BLaER1 (cell line): ENCODE measurements around the gene CNTNAP1.

Experiments
- H3K27ac ChIP-seq: shearing (Covaris generic); formaldehyde crosslinking; 2 replicates; pipeline ENCODE4 v1.8.1; 2022
- H3K27me3 ChIP-seq: shearing (Covaris generic); formaldehyde crosslinking; 2 replicates; pipeline ENCODE4 v1.8.1; 2022
- H3K36me3 ChIP-seq: shearing (Covaris generic); formaldehyde crosslinking; 2 replicates; pipeline ENCODE4 v1.8.1; 2022
- H3K4me1 ChIP-seq: shearing (Covaris generic); formaldehyde crosslinking; 2 replicates; pipeline ENCODE4 v1.8.1; 2022
- H3K4me2 ChIP-seq: shearing (Covaris generic); formaldehyde crosslinking; 2 replicates; pipeline ENCODE4 v1.8.1; 2022
- H3K4me3 ChIP-seq: shearing (Covaris generic); formaldehyde crosslinking; 2 replicates; pipeline ENCODE4 v1.8.1; 2022
- H3K9ac ChIP-seq: shearing (Covaris generic); formaldehyde crosslinking; 2 replicates; pipeline ENCODE4 v1.8.1; 2022
- H3K9me3 ChIP-seq: shearing (Covaris generic); formaldehyde crosslinking; 2 replicates; pipeline ENCODE4 v1.8.1; 2022
- H4K20me1 ChIP-seq: shearing (Covaris generic); formaldehyde crosslinking; 2 replicates; pipeline ENCODE4 v1.8.1; 2022
- Cebpa-rat ChIP-seq: shearing (Covaris generic); IDR thresholded peaks from 2 replicates; pipeline ENCODE4 v1.8.1; 2022

CNTNAP1 gene

DNA sequence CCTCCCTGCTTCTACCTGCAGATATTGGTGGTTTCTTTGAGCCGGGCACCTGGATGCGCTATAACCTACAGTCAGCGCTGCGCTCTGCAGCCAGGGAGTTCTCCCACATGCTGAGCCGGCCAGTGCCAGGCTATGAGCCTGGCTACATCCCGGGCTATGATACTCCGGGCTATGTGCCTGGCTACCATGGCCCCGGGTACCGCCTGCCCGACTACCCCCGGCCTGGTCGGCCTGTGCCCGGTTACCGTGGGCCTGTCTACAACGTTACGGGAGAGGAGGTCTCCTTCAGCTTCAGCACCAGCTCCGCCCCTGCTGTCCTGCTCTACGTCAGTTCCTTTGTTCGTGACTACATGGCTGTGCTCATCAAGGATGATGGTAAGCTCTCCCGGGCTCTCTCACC, 13.2 kb downstream of the CNTNAP1 start:
- Histone ChIP-seq H3K4me1 (no peaks in the 10 kb centered on the region), H3K4me3 (no peak overlapping the region), H3K9ac (no peak overlapping the region), H3K4me2 (no peak overlapping the region), H3K27ac (no peak overlapping the region), H3K27me3 (no peaks in the 10 kb centered on the region), H3K9me3 (no peaks in the 10 kb centered on the region), H3K36me3 (peaks cover 83% of the 10 kb centered on the region), H4K20me1 (no peaks in the 10 kb centered on the region)
- no peak for TF ChIP-seq Cebpa-rat

DNA sequence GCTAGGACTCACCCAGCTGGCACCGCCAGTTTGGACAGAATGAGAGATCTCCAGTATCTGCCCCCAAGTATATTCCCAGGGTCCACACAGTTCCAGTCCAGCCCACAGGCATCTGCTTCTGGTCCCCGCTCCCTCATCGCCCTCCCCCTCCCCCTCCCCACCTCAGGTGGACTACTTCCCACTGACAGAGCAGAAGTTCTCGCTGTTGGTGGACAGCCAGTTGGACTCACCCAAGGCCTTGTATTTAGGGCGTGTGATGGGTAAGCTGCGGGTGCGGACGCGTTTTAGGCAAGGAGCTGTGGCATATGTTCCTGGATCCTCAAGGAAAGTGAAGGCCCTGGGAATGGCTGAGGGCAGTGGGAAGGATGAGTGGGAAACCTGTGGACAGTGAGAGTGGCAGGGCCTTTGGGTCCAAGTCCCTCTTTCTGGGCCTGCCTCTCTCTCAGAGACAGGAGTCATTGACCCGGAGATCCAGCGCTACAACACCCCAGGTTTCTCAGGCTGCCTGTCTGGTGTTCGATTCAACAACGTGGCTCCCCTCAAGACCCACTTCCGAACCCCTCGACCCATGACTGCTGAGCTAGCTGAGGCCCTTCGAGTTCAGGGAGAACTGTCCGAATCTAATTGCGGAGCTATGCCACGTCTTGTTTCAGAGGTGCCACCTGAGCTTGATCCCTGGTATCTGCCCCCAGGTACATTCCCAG, 14.9 kb downstream of the CNTNAP1 start:
- Histone ChIP-seq H3K4me1 (no peaks in the 10 kb centered on the region), H4K20me1 (no peaks in the 10 kb centered on the region), H3K9ac (no peak overlapping the region), H3K27ac (no peak overlapping the region), H3K27me3 (no peaks in the 10 kb centered on the region), H3K4me2 (no peak overlapping the region), H3K36me3 (peaks cover 91% of the 10 kb centered on the region), H3K4me3 (no peak overlapping the region), H3K9me3 (no peaks in the 10 kb centered on the region)
- no peak for TF ChIP-seq Cebpa-rat

DNA sequence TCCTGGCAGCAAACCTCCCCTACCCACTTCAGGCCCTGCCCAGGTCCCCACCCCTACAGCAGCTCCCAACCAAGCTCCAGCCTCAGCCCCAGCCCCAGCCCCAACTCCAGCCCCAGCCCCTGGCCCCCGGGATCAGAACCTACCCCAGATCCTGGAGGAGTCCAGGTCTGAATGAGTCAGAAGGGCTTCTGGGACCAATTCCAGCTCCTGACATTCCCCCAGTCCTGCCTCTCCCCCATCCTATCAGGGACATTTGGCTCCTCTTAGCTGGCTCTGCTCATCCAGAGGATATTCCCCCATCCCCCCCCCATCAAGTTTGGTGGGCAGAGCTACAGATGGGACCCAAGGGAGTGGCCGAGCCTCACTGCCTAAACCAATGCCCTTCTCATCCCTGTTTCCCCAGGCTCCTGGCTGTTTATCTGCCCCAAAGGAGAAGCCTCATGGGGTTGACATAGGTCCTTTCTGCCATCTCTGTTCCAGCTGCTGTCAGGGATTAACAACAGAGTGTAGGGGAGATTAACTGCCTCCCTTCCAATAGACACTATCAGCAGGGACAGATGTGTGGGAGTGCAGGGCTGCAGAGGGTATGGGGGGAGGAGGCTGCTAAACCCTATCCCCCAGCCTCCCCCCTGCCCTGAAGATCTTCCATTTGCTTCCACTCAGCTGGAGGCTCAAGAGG, 16.5 kb downstream of the CNTNAP1 start:
- Histone ChIP-seq H3K9ac (no peak overlapping the region), H3K4me1 (no peaks in the 10 kb centered on the region), H3K4me2 (no peak overlapping the region), H4K20me1 (no peaks in the 10 kb centered on the region), H3K27ac (no peak overlapping the region), H3K27me3 (no peaks in the 10 kb centered on the region), H3K9me3 (no peaks in the 10 kb centered on the region), H3K36me3 (peaks cover 94% of the 10 kb centered on the region), H3K4me3 (no peak overlapping the region)
- no peak for TF ChIP-seq Cebpa-rat

DNA sequence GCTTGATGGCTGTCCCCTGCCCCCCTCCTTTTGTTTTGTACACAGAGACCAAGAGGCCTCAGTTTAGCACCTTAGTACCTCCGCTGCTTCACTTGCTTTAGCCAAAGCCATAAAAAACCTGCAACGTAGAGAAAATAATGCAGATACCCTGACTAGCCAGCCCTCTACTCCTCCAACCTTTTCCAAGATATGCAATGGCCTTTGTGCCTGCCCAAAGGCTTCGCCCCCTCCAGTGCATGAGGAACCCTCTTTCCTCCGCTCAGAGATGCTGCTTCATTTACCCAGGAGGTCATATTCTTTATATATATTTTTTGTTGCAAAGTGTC, 17.0 kb downstream of the CNTNAP1 start:
- Histone ChIP-seq H4K20me1 (no peaks in the 10 kb centered on the region), H3K9me3 (no peaks in the 10 kb centered on the region), H3K4me2 (no peak overlapping the region), H3K4me3 (no peak overlapping the region), H3K9ac (no peak overlapping the region), H3K27ac (no peak overlapping the region), H3K27me3 (no peaks in the 10 kb centered on the region), H3K4me1 (no peaks in the 10 kb centered on the region), H3K36me3 (peaks cover 95% of the 10 kb centered on the region)
- no peak for TF ChIP-seq Cebpa-rat

- Histone ChIP-seq H3K4me1 (no peaks in the 10 kb centered on the region), H3K4me2 (no peak overlapping the region), H3K27me3 (no peaks in the 10 kb centered on the region), H3K9me3 (no peaks in the 10 kb centered on the region), H3K4me3 (no peak overlapping the region), H3K9ac (no peak overlapping the region), H3K27ac (no peak overlapping the region), H3K36me3 (peaks cover 95% of the 10 kb centered on the region), H4K20me1 (no peaks in the 10 kb centered on the region)
- TF ChIP-seq Cebpa-rat, result no peak
These were observed 18.4 kb downstream of the CNTNAP1 start for GRCh38 chr17:42700586-42701289.

GRCh38 chr17:42702446-42702845, 20.1 kb downstream of the CNTNAP1 start:
- no peak for TF ChIP-seq Cebpa-rat
- Histone ChIP-seq H3K4me1 (no peaks in the 10 kb centered on the region), H3K4me3 (no peak overlapping the region), H3K27ac (no peak overlapping the region), H3K27me3 (no peaks in the 10 kb centered on the region), H3K9ac (no peak overlapping the region), H3K9me3 (no peaks in the 10 kb centered on the region), H3K36me3 (peaks cover 97% of the 10 kb centered on the region), H3K4me2 (no peak overlapping the region), H4K20me1 (no peaks in the 10 kb centered on the region)

- no peak overlapping the region for H3K4me3 ChIP-seq
- H3K4me2 ChIP-seq, result no peak overlapping the region
- H4K20me1 ChIP-seq, result no peaks in the 10 kb centered on the region
- no peaks in the 10 kb centered on the region for H3K27me3 ChIP-seq
- H3K4me1 ChIP-seq, result peaks cover 9% of the 10 kb centered on the region
- H3K9me3 ChIP-seq, result no peaks in the 10 kb centered on the region
- H3K9ac ChIP-seq, result no peak overlapping the region
- no peak overlapping the region for H3K27ac ChIP-seq
- no peak for TF ChIP-seq Cebpa-rat
- H3K36me3 ChIP-seq, result peaks cover 99% of the 10 kb centered on the region
These were observed 22.1 kb downstream of the CNTNAP1 start for GRCh38 chr17:42704490-42704836.

- H3K27me3 ChIP-seq, result no peaks in the 10 kb centered on the region
- H3K9ac ChIP-seq, result no peak overlapping the region
- H3K4me3 ChIP-seq, result no peak overlapping the region
- H4K20me1 ChIP-seq, result no peaks in the 10 kb centered on the region
- TF ChIP-seq Cebpa-rat, result no peak
- H3K4me1 ChIP-seq, result peaks cover 14% of the 10 kb centered on the region
- no peaks in the 10 kb centered on the region for H3K9me3 ChIP-seq
- peaks cover 100% of the 10 kb centered on the region for H3K36me3 ChIP-seq
- no peak overlapping the region for H3K4me2 ChIP-seq
- H3K27ac ChIP-seq, result no peak overlapping the region
These were observed 22.6 kb downstream of the CNTNAP1 start for GRCh38 chr17:42704837-42705494.

DNA sequence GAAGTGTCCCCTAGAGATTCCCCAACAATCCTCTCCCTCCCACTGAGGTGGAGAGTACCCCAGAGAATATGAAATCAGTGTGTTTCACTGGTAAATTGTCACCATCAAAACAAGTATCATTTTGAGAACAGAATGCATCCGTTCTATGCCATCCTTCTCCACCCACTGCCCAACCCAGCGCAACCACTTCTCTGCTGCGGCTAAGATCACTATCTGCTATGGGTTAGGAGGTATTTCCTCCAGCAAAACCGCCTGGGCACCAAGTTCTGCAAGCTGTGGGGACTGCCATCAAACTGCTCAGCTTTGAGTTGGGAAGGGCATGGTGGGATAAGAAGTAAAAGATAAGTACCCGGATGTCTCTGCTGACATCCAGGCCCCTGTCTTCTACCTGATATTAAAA, 24.4 kb downstream of the CNTNAP1 start:
- no peak overlapping the region for H3K27ac ChIP-seq
- H3K36me3 ChIP-seq, result peaks cover 100% of the 10 kb centered on the region
- H4K20me1 ChIP-seq, result no peaks in the 10 kb centered on the region
- no peak overlapping the region for H3K4me3 ChIP-seq
- H3K9me3 ChIP-seq, result no peaks in the 10 kb centered on the region
- H3K4me2 ChIP-seq, result no peak overlapping the region
- H3K9ac ChIP-seq, result no peak overlapping the region
- peaks cover 23% of the 10 kb centered on the region for H3K4me1 ChIP-seq
- H3K27me3 ChIP-seq, result no peaks in the 10 kb centered on the region
- TF ChIP-seq Cebpa-rat, result no peak

- Histone ChIP-seq H3K4me3 (no peak overlapping the region), H3K9me3 (no peaks in the 10 kb centered on the region), H3K4me1 (peaks cover 23% of the 10 kb centered on the region), H3K36me3 (peaks cover 100% of the 10 kb centered on the region), H3K9ac (no peak overlapping the region), H3K27ac (no peak overlapping the region), H4K20me1 (no peaks in the 10 kb centered on the region), H3K27me3 (no peaks in the 10 kb centered on the region), H3K4me2 (no peak overlapping the region)
- TF ChIP-seq Cebpa-rat, result no peak
These were observed 26.3 kb downstream of the CNTNAP1 start for GRCh38 chr17:42708588-42708987.
